GF-D8 (cell line): ENCODE data around the gene RFNG.

Experiments used
- DNase-seq: peaks from one replicate; lab custom pipeline; 2025; lab: John Stamatoyannopoulos, UW

RFNG gene

GRCh38 chr17:82058230-82058854, 6.7 kb upstream of the RFNG start:
- no peak for DNase-seq

DNA sequence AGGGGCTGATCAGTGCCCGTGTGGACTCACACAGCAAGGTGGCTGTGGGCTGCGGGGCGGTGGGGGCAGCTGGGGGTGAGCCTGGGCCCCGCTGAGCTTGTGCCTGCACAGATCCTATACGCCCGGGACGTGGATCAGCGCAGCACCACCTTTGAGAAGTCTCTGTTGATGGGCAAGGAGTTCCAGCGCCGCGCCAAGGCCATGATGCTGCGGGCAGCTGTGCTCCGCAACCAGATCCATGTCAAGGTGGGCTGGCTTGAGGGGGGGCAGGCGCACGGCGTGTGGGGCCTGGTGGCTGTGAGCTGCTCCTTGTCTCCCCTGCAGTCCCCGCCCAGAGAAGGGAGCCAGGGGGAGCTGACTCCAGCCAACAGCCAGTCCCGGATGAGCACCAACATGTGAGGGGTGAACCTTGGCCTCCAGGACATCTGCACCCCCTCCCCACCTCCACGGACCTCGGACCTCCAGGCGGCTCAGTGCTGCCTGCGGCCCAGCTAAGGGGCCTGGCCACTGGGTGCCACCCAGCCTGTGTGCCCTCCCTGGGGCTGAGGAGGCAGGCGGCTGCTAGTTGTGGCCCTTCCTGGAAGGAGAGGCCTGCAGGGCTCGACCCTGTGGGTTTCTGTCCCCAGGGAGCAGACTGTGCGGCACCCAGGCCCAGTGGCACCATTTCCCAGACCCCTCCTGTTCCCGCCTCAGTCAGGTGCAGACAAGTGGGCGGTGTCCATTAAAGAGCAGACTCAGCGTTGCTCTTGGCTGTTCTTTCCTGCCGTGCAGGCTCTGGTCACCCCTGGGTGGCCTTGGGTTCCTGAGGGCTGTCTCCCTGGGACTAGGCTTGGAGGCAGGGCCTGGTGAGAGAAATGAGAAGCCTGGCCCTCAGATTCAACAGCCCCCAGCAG, 5.4 kb upstream of the RFNG start:
- DNase-seq, result no peak

GRCh38 chr17:82055965-82056728, 4.5 kb upstream of the RFNG start:
- no peak for DNase-seq

DNA sequence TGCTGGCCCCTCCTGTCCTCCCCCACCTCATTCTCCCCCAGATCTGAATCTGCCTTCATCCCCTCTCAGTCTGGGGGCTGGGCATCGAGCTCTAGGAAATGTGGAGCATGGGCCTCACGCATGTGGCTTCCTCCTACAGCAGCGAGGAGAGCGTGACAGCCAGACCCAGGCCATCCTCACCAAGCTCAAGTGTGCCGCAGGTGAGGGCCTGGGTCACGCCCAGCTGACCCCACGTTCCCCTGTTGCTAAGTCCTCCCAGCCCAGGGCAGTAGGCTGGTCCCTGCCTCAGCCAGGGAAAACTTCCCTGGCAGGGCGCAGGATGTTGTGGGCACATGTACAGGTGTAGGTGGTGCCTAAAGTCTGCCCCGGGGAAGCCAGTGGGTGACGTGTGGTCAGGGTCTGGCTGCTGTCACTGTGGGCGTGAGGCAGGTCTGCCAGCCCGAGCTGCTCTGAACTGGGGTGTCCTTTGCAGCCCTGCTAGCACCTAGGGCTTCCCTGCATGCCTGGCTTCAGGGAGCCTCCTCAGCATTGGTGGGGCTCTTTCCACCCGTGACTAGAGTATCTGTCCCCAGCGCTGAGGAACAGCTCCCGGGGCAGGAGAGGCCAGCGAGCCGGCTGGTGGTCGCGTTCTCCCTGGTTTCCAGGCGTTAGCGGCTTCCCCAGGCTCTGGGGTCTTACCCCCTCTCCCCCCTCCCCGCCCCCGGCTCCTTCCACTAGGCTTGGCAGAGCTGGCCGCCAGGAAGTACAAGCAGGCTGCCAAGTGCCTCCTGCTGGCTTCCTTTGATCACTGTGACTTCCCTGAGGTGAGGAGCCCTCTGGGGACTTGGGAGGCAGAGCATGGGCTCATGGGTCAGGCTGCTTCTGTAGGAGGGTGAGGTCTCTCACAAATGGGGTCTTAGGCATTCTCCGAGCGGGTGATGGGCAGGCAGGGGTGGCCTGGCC, 3.7 kb upstream of the RFNG start:
- DNase-seq, result no peak

GRCh38 chr17:82054351-82055022, 2.9 kb upstream of the RFNG start:
- DNase-seq, result no peak

DNA sequence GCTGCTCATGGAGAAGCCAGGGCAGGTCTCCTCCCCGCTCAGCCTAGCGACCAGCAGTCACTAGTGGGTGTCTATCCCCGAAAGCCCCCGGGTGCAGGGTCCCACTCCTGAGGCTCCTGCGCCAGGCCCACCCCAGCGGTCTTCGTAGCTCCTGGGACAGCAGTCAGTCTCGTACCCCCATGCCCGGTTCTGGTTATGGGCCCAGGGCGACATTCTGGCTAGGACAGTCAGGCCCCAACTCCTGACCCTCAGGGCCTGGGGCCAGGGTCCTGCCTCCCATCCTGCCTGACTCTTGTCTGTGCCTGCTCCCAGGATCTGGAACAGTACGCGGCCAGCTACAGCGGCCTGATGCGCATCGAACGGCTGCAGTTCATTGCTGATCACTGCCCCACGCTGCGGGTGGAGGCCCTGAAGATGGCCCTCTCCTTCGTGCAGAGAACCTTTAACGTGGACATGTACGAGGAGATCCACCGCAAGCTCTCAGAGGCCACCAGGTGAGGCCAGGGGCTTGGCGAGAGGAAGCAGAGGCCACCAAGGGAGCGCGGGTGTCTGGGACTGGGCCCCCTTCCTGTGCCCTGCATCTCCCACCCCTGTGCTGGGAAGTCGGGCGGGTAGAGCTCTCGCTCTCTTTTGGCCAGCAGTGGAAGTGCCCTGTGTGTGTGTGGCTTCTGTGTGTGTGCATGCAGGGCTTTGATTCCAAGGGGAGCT, 2.1 kb upstream of the RFNG start:
- no peak for DNase-seq

DNA sequence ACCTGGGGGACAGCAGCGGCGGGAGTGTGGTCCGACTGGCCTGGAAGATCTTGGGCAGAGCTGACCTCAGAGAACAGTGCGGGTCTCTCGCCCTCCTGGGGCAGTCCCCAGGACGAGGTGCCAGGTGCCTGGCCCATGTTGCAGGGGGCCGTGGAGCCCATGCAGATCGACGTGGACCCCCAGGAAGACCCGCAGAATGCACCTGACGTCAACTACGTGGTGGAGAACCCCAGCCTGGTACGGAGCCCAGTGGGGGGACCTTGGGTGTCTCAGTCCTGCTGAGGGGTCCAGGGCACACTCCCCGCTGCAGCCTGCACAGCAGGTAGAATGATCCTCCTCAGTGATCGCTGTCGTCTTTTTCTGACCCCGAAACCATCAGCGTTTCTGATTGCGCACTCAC, 1.5 kb upstream of the RFNG start:
- DNase-seq, result no peak

- no peak for DNase-seq
These were observed 1.0 kb upstream of the RFNG start for GRCh38 chr17:82052638-82053059.

DNA sequence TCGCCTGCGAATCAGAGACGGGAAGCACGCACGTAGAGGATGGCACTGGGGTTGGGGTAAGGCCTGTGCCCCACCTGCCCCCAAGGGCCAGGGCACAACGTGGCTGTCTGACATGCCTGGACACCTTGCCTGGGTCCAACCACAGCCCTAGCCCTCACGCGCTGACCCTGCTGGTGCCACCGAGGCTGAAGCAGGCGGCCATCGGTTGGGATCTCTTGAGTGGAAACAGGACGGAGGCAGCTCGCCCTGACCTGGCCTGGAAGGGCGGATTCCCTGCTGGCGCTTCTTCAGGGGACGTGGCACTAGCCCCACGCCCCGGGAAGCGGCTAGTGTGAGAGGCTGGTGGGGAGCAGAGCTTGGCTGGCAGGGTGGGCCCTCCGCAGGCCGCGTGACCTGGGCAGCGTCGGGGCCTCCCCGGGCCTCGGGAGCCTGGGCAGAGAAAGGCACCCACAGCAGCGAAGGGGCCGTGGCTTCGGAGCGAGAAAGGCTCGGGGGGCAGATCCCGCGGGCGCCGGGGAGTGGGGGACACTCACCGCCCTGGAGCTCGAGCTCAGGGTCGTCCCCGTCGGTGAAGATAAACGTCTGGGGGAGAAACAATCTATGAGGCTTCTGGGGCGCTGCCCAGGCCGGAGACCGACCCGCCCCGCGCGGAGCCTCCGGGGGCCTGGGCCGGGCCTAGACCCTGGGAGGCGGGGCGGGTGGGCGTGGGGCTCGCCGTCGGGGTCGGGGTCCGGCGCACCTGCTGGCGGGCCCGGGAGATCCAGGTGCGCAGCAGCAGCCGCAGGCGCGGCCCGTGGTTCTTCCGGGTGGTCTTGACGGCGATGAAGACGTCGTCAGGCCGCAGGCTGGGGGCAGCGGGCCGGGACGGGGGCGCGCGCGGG, 610 bp downstream of the RFNG start:
- DNase-seq, result no peak

DNA sequence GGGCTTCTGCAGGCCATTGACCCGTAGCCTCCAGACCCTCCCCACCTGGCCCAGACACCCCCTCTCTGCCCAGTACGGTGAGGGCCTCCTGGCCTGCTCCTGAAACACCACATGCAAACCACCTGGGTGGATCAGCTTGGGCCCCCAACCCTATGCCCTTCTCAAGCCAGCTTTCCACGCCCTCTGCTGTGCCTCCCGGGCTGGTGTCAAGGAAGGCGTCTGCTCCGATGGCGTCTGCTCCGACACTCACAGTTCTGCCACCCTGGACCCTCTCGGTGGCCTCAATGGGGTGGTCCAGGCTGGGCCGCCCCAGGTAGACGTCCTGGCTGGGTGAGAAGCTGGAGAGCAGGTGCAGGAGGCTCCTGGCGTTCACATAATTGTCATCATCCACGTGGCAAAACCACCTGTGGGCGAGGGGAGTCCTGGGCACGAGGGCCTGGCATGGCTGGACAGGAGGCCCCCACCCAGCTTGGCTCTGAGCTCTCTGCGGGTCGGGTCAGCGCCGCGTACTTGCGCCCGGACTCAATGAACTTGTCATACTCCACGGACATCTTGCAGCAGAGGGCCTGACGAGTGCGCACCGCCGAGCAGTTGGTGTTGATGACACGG, 1.4 kb downstream of the RFNG start:
- DNase-seq, result no peak

DNA sequence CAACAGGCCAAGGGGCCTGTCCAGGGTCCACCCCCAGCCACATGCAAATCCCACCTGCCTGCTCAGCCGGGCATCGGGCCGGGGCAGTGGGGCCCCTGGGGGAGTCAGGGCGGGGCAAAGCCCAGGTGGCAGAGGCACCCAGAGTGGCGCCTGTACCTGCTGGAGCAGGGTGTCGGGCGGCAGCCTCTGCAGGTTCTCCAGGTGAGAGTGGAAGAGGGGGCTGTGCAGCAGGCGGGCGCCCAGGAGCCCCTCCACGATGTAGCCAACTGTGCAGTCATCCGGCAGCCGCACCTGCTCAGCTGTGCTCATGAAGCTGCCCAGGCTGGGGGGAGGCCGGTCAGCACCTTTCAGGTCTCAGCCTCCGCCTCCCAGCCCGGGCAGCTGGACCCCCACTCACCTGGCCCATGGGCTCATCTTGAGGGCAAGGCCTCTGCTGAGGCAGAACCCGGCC, 2.1 kb downstream of the RFNG start:
- no peak for DNase-seq

- DNase-seq, result no peak
These were observed 2.5 kb downstream of the RFNG start for GRCh38 chr17:82049106-82049505.

DNA sequence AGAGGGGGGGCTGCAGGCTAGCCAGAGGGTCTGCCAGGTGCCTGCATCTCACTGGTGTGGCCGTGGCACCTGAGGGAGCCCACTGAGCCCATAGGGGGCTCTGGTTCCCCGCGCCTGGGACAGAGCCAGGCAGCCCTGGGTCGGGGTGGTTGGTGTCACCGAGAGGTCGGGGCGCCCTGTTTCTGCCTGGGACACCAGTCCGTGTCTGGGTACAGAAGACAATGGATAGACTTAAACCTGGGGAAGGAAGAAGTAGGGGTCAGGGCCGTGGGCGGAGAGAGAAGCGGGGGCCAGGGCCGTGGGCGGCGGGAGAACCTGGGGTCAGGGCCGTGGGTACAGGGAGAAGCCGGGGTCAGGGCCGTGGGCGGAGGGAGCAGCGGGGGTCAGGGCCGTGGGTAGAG, 3.0 kb downstream of the RFNG start:
- no peak for DNase-seq

- no peak for DNase-seq
These were observed 3.6 kb downstream of the RFNG start for GRCh38 chr17:82047914-82048570.

- no peak for DNase-seq
These were observed 4.2 kb downstream of the RFNG start for GRCh38 chr17:82047379-82047778.

DNA sequence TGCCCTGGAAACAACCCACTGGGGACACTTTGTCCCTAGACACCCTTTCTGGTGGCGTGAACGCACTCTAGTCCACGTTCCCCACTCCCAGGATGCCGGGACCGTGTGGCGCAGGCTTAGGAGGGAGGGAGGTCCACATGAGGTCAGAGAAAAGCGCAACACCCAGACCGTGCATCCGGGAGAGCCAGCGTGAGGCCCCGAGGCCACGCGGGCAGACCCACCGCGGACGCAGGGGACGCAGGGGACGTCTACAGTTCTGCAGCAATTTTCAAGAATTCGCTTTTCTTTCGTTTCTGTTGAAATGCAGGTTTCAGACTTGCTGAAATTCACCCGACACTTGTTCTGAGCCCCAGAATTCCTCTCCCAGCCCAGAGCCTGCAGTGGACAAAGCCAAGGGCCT, 4.7 kb downstream of the RFNG start:
- DNase-seq, result no peak

- no peak for DNase-seq
These were observed 5.6 kb downstream of the RFNG start for GRCh38 chr17:82045936-82046484.

GRCh38 chr17:82043507-82043906, 8.1 kb downstream of the RFNG start:
- no peak for DNase-seq
